Body of pancreas (tissue), 4 donors: Measurements from ENCODE around the gene KANSL2.

Source experiments
- POLR2A ChIP-seq, 3 donors: fragments of 450-650 bp; IDR thresholded peaks; one replicate each; pipeline ENCODE4 v1.6.1; 2016; ENCODE audit warnings: antibody characterized with exemption in 3 of 3, mild to moderate bottlenecking in 2 of 3
- TF ChIP-seq, protein P1 (sequence below), 7 experiments: fragments of 450-650 bp in 4 of 7; fragments of 200-600 bp in 3 of 7; sonication (generic) in 3 of 7; IDR thresholded peaks; one replicate each; pipeline ENCODE4 v1.5.1; 2016 to 2019; ENCODE audit warnings: antibody characterized with exemption in 7 of 7

DNA sequence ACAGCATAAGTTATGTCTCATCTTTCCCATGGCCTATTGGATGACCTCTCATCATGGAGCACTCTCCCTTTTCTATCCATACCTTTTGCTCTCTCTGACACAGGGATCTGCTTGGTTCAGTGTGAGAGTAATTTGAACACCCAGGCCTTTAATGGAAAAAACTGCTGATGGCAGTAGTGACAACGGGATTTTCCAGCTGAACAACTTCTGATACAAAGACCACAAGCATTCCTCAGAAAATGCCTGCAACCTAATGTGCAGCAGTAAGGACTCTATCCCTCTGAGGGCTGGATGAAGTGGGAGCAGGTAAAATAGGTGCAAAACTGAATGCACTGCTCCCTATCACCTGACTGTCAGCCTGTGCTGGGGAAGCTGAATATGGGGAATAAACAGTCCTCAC is 51.0 kb downstream of the KANSL2 start:
- TF ChIP-seq, protein P1, sequence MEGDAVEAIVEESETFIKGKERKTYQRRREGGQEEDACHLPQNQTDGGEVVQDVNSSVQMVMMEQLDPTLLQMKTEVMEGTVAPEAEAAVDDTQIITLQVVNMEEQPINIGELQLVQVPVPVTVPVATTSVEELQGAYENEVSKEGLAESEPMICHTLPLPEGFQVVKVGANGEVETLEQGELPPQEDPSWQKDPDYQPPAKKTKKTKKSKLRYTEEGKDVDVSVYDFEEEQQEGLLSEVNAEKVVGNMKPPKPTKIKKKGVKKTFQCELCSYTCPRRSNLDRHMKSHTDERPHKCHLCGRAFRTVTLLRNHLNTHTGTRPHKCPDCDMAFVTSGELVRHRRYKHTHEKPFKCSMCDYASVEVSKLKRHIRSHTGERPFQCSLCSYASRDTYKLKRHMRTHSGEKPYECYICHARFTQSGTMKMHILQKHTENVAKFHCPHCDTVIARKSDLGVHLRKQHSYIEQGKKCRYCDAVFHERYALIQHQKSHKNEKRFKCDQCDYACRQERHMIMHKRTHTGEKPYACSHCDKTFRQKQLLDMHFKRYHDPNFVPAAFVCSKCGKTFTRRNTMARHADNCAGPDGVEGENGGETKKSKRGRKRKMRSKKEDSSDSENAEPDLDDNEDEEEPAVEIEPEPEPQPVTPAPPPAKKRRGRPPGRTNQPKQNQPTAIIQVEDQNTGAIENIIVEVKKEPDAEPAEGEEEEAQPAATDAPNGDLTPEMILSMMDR (IDR thresholded peaks at IDR 0.05): no peak
- TF ChIP-seq POLR2A (IDR thresholded peaks at IDR 0.05): no peak
